ENCODE measurements around the gene CCDC3.

- TF ChIP-seq CTCF (conservative IDR thresholded peaks at IDR 0.05; ENCODE audit: low read depth, low read length): no peak
- TF ChIP-seq RAD21 (IDR thresholded peaks at IDR 0.05; ENCODE audit: low read length): no peak
- no peak for TF ChIP-seq POLR2A (IDR thresholded peaks at IDR 0.05; ENCODE audit: low read depth, low read length)
- no peak for TF ChIP-seq USF2 (IDR thresholded peaks at IDR 0.05; ENCODE audit: low read depth, low read length)
- no peak for TF ChIP-seq MXI1 (IDR thresholded peaks at IDR 0.05; ENCODE audit: borderline replicate concordance, low read depth, low read length)
- TF ChIP-seq SMC3 (IDR thresholded peaks at IDR 0.05; ENCODE audit: low read depth, low read length): no peak
- TF ChIP-seq CEBPB (IDR thresholded peaks at IDR 0.05; ENCODE audit: low read depth, low read length): no peak
- TF ChIP-seq MAFK (IDR thresholded peaks at IDR 0.05; ENCODE audit: low read depth, low read length): no peak
- no peak for TF ChIP-seq RFX5 (IDR thresholded peaks at IDR 0.05; ENCODE audit: low read depth, low read length)
- no peak for TF ChIP-seq ELK1 (IDR thresholded peaks at IDR 0.05; ENCODE audit: borderline replicate concordance, low read depth, low read length)
- TF ChIP-seq NFE2L2 (IDR thresholded peaks at IDR 0.05; ENCODE audit: low read depth, low read length): no peak
Measured at GRCh38 chr10:12875100-12875499, 126.4 kb downstream of the CCDC3 start.
